Right lobe of liver (tissue), 6 donors: Measurements from ENCODE around the gene SERPINE1. TPM values are rescaled to one million over a fixed set of nuclear protein-coding genes. Genes with fewer than 3 reads are reported as not detected.

Experiments
- ATAC-seq, 4 donors: fragments of 200-7000 bp; cut with Tn5 transposase; one replicate each; pipeline ENCODE4 v1.9.1; 2020; ENCODE audit warnings: mild to moderate bottlenecking in 4 of 4, moderate library complexity in 4 of 4
- DNase-seq, 3 donors: peaks; one replicate each; pipeline ENCODE4 v3.0.0-alpha.2; 2020
- H3K27ac ChIP-seq, 3 donors: fragments of 200-600 bp; one replicate each; pipeline ENCODE4 v1.8.0; 2022
- H3K27me3 ChIP-seq, 2 donors: fragments of 200-600 bp; one replicate each; pipeline ENCODE4 v1.8.0; 2022
- H3K36me3 ChIP-seq, 4 donors: fragments of 200-600 bp; sonication (generic) in 1 of 4; one replicate each; pipeline versions ENCODE4 v1.5.1 to v1.8.0; 2017 to 2022; ENCODE audit warnings: control low read depth in 1 of 4
- H3K4me1 ChIP-seq, 4 donors: fragments of 200-600 bp; sonication (generic) in 1 of 4; one replicate each; pipeline versions ENCODE4 v1.5.1 to v1.8.0; 2017 to 2022; ENCODE audit warnings: control low read depth in 1 of 4
- H3K4me3 ChIP-seq, 3 donors: fragments of 200-600 bp; one replicate each; pipeline ENCODE4 v1.8.0; 2022
- H3K9me3 ChIP-seq, 4 donors: fragments of 200-600 bp; sonication (generic) in 1 of 4; one replicate each; pipeline versions ENCODE4 v1.5.1 to v1.8.0; 2017 to 2022; ENCODE audit warnings: control low read depth in 1 of 4
- POLR2A ChIP-seq: fragments of 450-650 bp; IDR thresholded peaks from one replicate; pipeline ENCODE4 v1.6.1; 2017; ENCODE audit warnings: antibody characterized with exemption, mild to moderate bottlenecking
- WGBS: methylation state at CpG from one replicate; pipeline ENCODE4 v1.1.6; 2018; ENCODE audit warnings: low coverage, low lambda C conversion rate; ENCODE audit not compliant: insufficient coverage; ENCODE audit errors: missing lambda C conversion rate; 5-methylcytosine and 5-hydroxymethylcytosine counted together
- intact Hi-C, 2 donors: fragments of 100-400 bp; cut with DNase I; formaldehyde crosslinking; loops; one replicate each; pipeline versions ENCODE4 v1.11.2 to v1.14.1; 2022
- total RNA-seq, 6 experiments: library from RNA; depleted of rRNA in 2 of 6; stranded (reverse); fragments of >200 nt in 2 of 6; fragmentation: NEBNext Ultra II Directional in 3 of 6; extraction: Animal tissue kit (Norgen Biotek cat#: 25700) in 3 of 6; gene quantifications; one replicate each; pipeline versions ENCODE4 v1.1.0 to v1.2.4, GENCODE V29; 2016 to 2023
- TF ChIP-seq, protein P1 (sequence below), 4 donors: fragments of 200-600 bp in 3 of 4; fragments of 450-650 bp in 1 of 4; IDR thresholded peaks; one replicate each; pipeline versions ENCODE4 v1.5.1 to v1.8.0; 2016 to 2022; ENCODE audit warnings: antibody characterized with exemption in 4 of 4, mild to moderate bottlenecking in 2 of 4
- donor health status: DM: no; HTN: yes; CAD: no.
- donor health status: DM: no; HTN: no; CAD: no.
- donor health status: DM: no; HTN: no; CAD: no.
- donor health status: DM: no; HTN: yes; CAD: no.
- donor health status: DM: no; HTN: yes; CAD: no.

SERPINE1 gene
- total RNA-seq, 6 experiments from 2014 or later = 5.4 to 497 (median 98.6) TPM

DNA sequence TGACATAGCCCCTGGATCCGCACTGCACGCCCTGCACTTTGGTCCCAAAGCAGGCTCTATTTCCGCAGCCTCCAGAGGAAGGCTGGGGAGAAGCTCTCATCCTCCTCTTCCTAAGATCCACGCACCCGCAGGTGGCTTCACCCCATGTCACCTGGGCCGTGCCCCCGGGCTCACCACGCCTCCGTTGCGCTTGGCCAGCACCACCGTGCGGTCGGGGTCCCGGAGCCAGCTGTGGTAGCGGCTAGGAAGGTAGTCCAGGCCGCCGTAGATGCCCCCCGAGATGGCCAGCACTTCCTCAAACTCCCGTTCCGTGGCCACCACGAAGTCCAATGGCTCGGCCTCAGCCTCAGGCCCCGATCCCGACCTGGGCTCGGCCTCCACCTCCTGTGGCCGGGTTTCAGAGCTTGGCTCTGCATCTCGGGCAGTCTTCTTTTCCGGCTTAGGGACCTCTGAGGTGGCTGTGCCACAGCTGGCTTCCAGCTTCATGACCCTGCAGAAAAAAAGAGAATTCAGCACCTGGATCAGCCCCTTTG lies 47.5 kb downstream of the SERPINE1 start:
- Histone ChIP-seq H3K4me3 (no peak overlapping the region), H3K9me3 (no peaks in the 10 kb centered on the region), H3K36me3 (no peaks in the 10 kb centered on the region), H3K27ac (no peak overlapping the region), H3K27me3 (peaks cover 5 to 39% of the 10 kb centered on the region in 2 donors), H3K4me1 (peaks cover 0 to 18% (median 0%) of the 10 kb centered on the region in 4 donors)
- 17% methylated on average over 11 of the region's 28 CpGs for WGBS
- DNase-seq (no peak), ATAC-seq (no peak)
- intact Hi-C loops = no loop called here
- TF ChIP-seq, protein P1, sequence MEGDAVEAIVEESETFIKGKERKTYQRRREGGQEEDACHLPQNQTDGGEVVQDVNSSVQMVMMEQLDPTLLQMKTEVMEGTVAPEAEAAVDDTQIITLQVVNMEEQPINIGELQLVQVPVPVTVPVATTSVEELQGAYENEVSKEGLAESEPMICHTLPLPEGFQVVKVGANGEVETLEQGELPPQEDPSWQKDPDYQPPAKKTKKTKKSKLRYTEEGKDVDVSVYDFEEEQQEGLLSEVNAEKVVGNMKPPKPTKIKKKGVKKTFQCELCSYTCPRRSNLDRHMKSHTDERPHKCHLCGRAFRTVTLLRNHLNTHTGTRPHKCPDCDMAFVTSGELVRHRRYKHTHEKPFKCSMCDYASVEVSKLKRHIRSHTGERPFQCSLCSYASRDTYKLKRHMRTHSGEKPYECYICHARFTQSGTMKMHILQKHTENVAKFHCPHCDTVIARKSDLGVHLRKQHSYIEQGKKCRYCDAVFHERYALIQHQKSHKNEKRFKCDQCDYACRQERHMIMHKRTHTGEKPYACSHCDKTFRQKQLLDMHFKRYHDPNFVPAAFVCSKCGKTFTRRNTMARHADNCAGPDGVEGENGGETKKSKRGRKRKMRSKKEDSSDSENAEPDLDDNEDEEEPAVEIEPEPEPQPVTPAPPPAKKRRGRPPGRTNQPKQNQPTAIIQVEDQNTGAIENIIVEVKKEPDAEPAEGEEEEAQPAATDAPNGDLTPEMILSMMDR (IDR thresholded peaks at IDR 0.05) = no peak
- TF ChIP-seq POLR2A = no peak

DNA sequence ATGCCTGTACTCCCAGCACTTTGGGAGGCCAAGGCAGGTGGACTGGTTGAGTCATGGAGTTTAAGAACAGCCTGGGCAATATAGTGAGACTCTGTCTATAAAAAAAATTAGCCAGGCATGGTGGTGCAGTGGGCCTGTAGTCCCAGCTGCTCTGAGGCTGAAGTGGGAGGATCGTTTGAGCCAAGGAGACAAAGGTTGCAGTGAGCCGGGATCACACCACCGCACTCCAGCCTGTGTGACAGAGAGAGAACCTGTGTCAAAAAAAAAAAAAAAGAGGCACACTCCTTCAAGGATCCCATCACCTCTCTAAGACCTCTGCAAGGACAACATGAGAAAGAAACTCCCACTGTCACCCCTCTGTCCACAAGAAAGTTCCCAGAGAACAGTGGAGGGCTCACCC lies 48.8 kb downstream of the SERPINE1 start:
- TF ChIP-seq POLR2A = no peak
- TF ChIP-seq, protein P1 (IDR thresholded peaks at IDR 0.05) = no peak
- Histone ChIP-seq H3K4me3 (no peak overlapping the region), H3K27me3 (peaks cover 5 to 46% of the 10 kb centered on the region in 2 donors), H3K36me3 (no peaks in the 10 kb centered on the region), H3K9me3 (no peaks in the 10 kb centered on the region), H3K4me1 (peaks cover 0 to 18% (median 0%) of the 10 kb centered on the region in 4 donors), H3K27ac (no peak overlapping the region)
- intact Hi-C loops = no loop called here
- DNase-seq = no peak
- 8% methylated on average over 3 of the region's 3 CpGs for WGBS
- ATAC-seq = peak in 2 of 4 donors; percentile 25 to 29

DNA sequence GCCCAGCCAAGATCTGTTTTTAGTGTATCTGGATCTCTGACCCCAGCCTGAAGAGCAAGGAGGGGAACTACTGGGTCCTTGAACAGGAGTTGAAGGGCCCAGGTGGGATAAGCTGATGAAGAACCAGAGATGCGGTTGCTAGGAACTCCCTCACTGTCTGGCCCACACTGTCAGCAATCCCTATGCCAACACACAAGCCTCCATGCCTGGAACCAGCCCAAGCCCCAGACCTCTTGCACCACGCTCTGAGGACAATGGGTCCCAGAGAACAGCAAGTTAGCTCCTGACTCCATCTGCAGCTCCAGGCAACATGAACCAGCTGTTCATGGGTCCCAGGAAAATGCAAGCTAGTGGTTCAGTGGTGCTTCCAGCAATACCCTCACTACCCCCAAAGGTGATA lies 50.7 kb downstream of the SERPINE1 start:
- ATAC-seq (peak in 1 of 4 donors; percentile 19), DNase-seq (no peak)
- WGBS = 80% methylated on average over 1 of the region's 2 CpGs
- H3K9me3 ChIP-seq = no peaks in the 10 kb centered on the region
- TF ChIP-seq POLR2A = no peak
- intact Hi-C loops = no loop called here
- peaks cover 5 to 44% of the 10 kb centered on the region in 2 donors for H3K27me3 ChIP-seq
- no peak overlapping the region for H3K4me3 ChIP-seq
- H3K36me3 ChIP-seq = no peaks in the 10 kb centered on the region
- peaks cover 0 to 10% (median 0%) of the 10 kb centered on the region in 4 donors for H3K4me1 ChIP-seq
- H3K27ac ChIP-seq = no peak overlapping the region

DNA sequence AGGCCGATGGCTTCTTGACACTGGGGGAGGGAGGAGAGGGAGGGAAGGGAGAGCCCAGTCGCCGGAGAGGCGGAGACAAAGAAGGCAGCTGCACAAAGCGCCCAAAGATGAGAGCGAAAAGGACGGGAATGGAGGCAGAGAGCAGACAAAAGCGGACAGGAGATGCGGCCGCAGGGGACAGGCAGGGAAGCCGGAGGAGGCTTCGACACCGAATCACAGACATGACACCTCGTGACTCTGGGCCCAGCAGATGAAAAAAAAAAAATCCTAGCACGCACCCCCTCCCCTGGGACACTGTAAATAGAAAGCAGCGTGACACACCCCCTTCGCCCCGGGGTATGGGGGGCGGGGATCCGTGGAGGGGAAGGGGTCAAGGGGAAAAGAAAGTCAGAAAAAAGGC lies 52.2 kb downstream of the SERPINE1 start:
- H3K4me3 ChIP-seq = no peak overlapping the region

DNA sequence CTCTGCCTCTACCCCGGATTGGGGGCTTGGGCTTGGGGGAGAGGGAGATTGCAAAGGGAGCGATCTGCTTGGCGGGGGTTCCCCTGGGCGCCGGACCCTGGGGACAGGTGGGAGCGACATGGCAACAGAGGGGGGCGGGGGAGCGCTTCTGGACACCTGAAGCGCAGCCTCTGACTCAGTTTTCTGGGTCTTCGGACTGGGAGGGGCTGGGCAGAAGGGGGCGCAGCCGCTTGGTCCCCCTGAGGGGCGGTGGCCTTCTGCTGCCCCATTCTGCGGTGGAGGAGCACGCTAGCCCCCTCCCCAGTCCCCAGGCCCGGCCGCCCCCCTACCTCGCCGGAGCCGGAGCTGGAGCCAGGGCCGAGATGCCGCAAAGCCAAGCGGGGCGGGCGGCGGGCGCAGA lies 52.8 kb downstream of the SERPINE1 start:
- 0% methylated on average over 1 of the region's 27 CpGs for WGBS
- Histone ChIP-seq H3K27ac (no peak overlapping the region), H3K4me1 (no peaks in the 10 kb centered on the region), H3K4me3 (no peak overlapping the region), H3K27me3 (peaks cover 0 to 25% of the 10 kb centered on the region in 2 donors), H3K36me3 (no peaks in the 10 kb centered on the region), H3K9me3 (no peaks in the 10 kb centered on the region)
- no peak for ATAC-seq
- intact Hi-C loops = no loop called here
- TF ChIP-seq, protein P1 (IDR thresholded peaks at IDR 0.05) = no peak
- TF ChIP-seq POLR2A = no peak
- DNase-seq = no peak

More for the DNA sequence above, 52.2 kb downstream of the SERPINE1 start:
- TF ChIP-seq, protein P1 (IDR thresholded peaks at IDR 0.05) = no peak
- DNase-seq (no peak), ATAC-seq (no peak)
- Histone ChIP-seq H3K27me3 (peaks cover 0 to 31% of the 10 kb centered on the region in 2 donors), H3K9me3 (no peaks in the 10 kb centered on the region), H3K36me3 (no peaks in the 10 kb centered on the region), H3K27ac (no peak overlapping the region), H3K4me1 (no peaks in the 10 kb centered on the region)
- WGBS = 1% methylated on average over 20 of the region's 20 CpGs
- intact Hi-C loops = no loop called here
